Measurements from ENCODE around the gene KIRREL1. TPM values are rescaled to one million over a fixed set of nuclear protein-coding genes. Genes with fewer than 3 reads are reported as not detected.
A peak's percentile ranks its signal among the peaks of the same experiment; 100 is the strongest.

Gene KIRREL1
- total RNA-seq, 1 donor = 120 TPM

- no peak overlapping the region for H3K4me3 ChIP-seq (ENCODE audit: low read depth, low read length)
- no peak for TF ChIP-seq CTCF (IDR thresholded peaks at IDR 0.05; ENCODE audit: insufficient read depth, low read depth, low read length)
- peak; percentile 62 for DNase-seq (ENCODE audit: low read depth)
Measured at GRCh38 chr1:158002631-158003405, 9.4 kb downstream of the KIRREL1 start.

GRCh38 chr1:158003406-158003800 is 10.0 kb downstream of the KIRREL1 start:
- H3K4me3 ChIP-seq (ENCODE audit: low read depth, low read length) = no peak overlapping the region
- DNase-seq (ENCODE audit: low read depth) = peak; percentile 65
- TF ChIP-seq CTCF (IDR thresholded peaks at IDR 0.05; ENCODE audit: insufficient read depth, low read depth, low read length) = no peak

- TF ChIP-seq CTCF (IDR thresholded peaks at IDR 0.05; ENCODE audit: insufficient read depth, low read depth, low read length) = no peak
- no peak overlapping the region for H3K4me3 ChIP-seq (ENCODE audit: low read depth, low read length)
- no peak for DNase-seq (ENCODE audit: low read depth)
Measured at GRCh38 chr1:158005224-158005623, 11.8 kb downstream of the KIRREL1 start.

GRCh38 chr1:158007180-158007579 is 13.7 kb downstream of the KIRREL1 start:
- no peak for TF ChIP-seq CTCF (IDR thresholded peaks at IDR 0.05; ENCODE audit: insufficient read depth, low read depth, low read length)
- DNase-seq (ENCODE audit: low read depth) = no peak
- H3K4me3 ChIP-seq (ENCODE audit: low read depth, low read length) = no peak overlapping the region

- TF ChIP-seq CTCF (IDR thresholded peaks at IDR 0.05; ENCODE audit: insufficient read depth, low read depth, low read length) = no peak
- H3K4me3 ChIP-seq (ENCODE audit: low read depth, low read length) = no peak overlapping the region
- DNase-seq (ENCODE audit: low read depth) = no peak
Measured at GRCh38 chr1:158007667-158008386, 14.4 kb downstream of the KIRREL1 start.

GRCh38 chr1:158008630-158009029 is 15.2 kb downstream of the KIRREL1 start:
- TF ChIP-seq CTCF (IDR thresholded peaks at IDR 0.05; ENCODE audit: insufficient read depth, low read depth, low read length) = no peak
- DNase-seq (ENCODE audit: low read depth) = no peak
- H3K4me3 ChIP-seq (ENCODE audit: low read depth, low read length) = no peak overlapping the region

All from fibroblast of villous mesenchyme (primary cell).